Activated CD4-positive, alpha-beta T cell treated with anti-CD3 and anti-CD28 coated beads, Interleukin-2, amount 10 ng/mL, durations not matched to agents 7 days and 5 days (primary cell): ENCODE results near the gene GALNT10. TPM values are rescaled to one million over a fixed set of nuclear protein-coding genes. Genes with fewer than 3 reads are reported as not detected.
"Not testable (repeated sequence)": the region's sequence is repeated elsewhere in the genome, so short reads cannot be mapped to it uniquely, and the experiment has no call there.

Source experiments
- CTCF ChIA-PET: fragments of 350-600 bp; sonication (Branson Sonifier 250); formaldehyde crosslinking; loops from one replicate; lab custom pipeline; 2021; ENCODE audit warnings: antibody characterized with exemption; lab: Charles Lee
- POLR2A ChIA-PET: fragments of 350-600 bp; sonication (Branson Sonifier 250); formaldehyde crosslinking; loops from one replicate; lab custom pipeline; 2021; ENCODE audit warnings: antibody characterized with exemption; lab: Charles Lee
- DNase-seq: peaks from one replicate; pipeline ENCODE4 v3.0.0-alpha.2; 2020
- H3K27ac Mint-ChIP-seq: one replicate; pipeline ENCODE4 v1.8.0; 2021; ENCODE audit warnings: mild to moderate bottlenecking, moderate library complexity, mixed read lengths
- H3K27me3 Mint-ChIP-seq: one replicate; pipeline ENCODE4 v1.8.0; 2021; ENCODE audit warnings: mixed read lengths
- H3K36me3 Mint-ChIP-seq: one replicate; pipeline ENCODE4 v1.8.0; 2021; ENCODE audit warnings: low read depth, mixed read lengths
- H3K4me1 Mint-ChIP-seq: one replicate; pipeline ENCODE4 v1.8.0; 2021; ENCODE audit warnings: mixed read lengths
- H3K4me3 Mint-ChIP-seq: one replicate; pipeline ENCODE4 v1.8.0; 2021; ENCODE audit warnings: mild to moderate bottlenecking, moderate library complexity, mixed read lengths
- H3K9me3 Mint-ChIP-seq: one replicate; pipeline ENCODE4 v1.8.0; 2021; ENCODE audit warnings: mixed read lengths
- total RNA-seq, 2 experiments: library from RNA; stranded (reverse); gene quantifications; one replicate each; pipeline ENCODE4 v1.2.3, GENCODE V29; 2021

Gene GALNT10
- total RNA-seq, 2 experiments from 2014 or later, result 44.2 to 47.2 TPM

GRCh38 chr5:154345255-154345952 lies 154.9 kb downstream of the GALNT10 start:
- no peak for DNase-seq
- ChIA-PET CTCF (interaction anchor here (1.3 kb wide), 1 partner anchor 11 kb away, joined by 3 read pairs; no protein-coding TSS in a partner anchor), POLR2A (interaction anchor here (0.6 kb wide), 1 partner anchor 18 kb away, joined by 4 read pairs; no protein-coding TSS in a partner anchor)
- Mint-ChIP-seq H3K4me3 (no peak overlapping the region), H3K4me1 (no peaks in the 10 kb centered on the region), H3K9me3 (no peaks in the 10 kb centered on the region), H3K36me3 (peaks cover 4% of the 10 kb centered on the region), H3K27ac (no peak overlapping the region), H3K27me3 (no peaks in the 10 kb centered on the region)

- ChIA-PET CTCF (interaction anchor here (0.6 kb wide), 1 partner anchor 22 kb away, joined by 3 read pairs; no protein-coding TSS in a partner anchor), POLR2A (no interaction called here)
- no peaks in the 10 kb centered on the region for H3K9me3 Mint-ChIP-seq
- no peaks in the 10 kb centered on the region for H3K27me3 Mint-ChIP-seq
- H3K27ac Mint-ChIP-seq, result no peak overlapping the region
- no peak overlapping the region for H3K4me3 Mint-ChIP-seq
- peaks cover under 1% of the 10 kb centered on the region for H3K4me1 Mint-ChIP-seq
- H3K36me3 Mint-ChIP-seq, result peaks cover 4% of the 10 kb centered on the region
- DNase-seq, result no peak
Measured at GRCh38 chr5:154346427-154346826, 155.9 kb downstream of the GALNT10 start.

- Mint-ChIP-seq H3K27me3 (no peaks in the 10 kb centered on the region), H3K36me3 (peaks cover 2% of the 10 kb centered on the region), H3K4me1 (peaks cover 6% of the 10 kb centered on the region), H3K27ac (no peak overlapping the region), H3K4me3 (no peak overlapping the region), H3K9me3 (no peaks in the 10 kb centered on the region)
- POLR2A ChIA-PET, result no interaction called here
- DNase-seq, result no peak
- CTCF ChIA-PET, result interaction anchor here (1.4 kb wide), 1 partner anchor 16 kb away, joined by 3 read pairs; no protein-coding TSS in a partner anchor
Measured at GRCh38 chr5:154349626-154350264, 159.2 kb downstream of the GALNT10 start.

- H3K27me3 Mint-ChIP-seq, result no peaks in the 10 kb centered on the region
- CTCF ChIA-PET, result interaction anchor here (1.3 kb wide), 1 partner anchor 8 kb away, joined by 4 read pairs; no protein-coding TSS in a partner anchor
- H3K27ac Mint-ChIP-seq, result no peak overlapping the region
- H3K9me3 Mint-ChIP-seq, result no peaks in the 10 kb centered on the region
- POLR2A ChIA-PET, result no interaction called here
- no peak for DNase-seq
- H3K4me1 Mint-ChIP-seq, result peaks cover 15% of the 10 kb centered on the region
- H3K36me3 Mint-ChIP-seq, result no peaks in the 10 kb centered on the region
- H3K4me3 Mint-ChIP-seq, result no peak overlapping the region
Measured at GRCh38 chr5:154351141-154351540, 160.6 kb downstream of the GALNT10 start.

- H3K27me3 Mint-ChIP-seq, result no peaks in the 10 kb centered on the region
- H3K4me3 Mint-ChIP-seq, result no peak overlapping the region
- CTCF ChIA-PET, result interaction anchor here (1.3 kb wide), 1 partner anchor 8 kb away, joined by 4 read pairs; no protein-coding TSS in a partner anchor
- no peaks in the 10 kb centered on the region for H3K9me3 Mint-ChIP-seq
- no peak for DNase-seq
- H3K36me3 Mint-ChIP-seq, result no peaks in the 10 kb centered on the region
- peaks cover 18% of the 10 kb centered on the region for H3K4me1 Mint-ChIP-seq
- POLR2A ChIA-PET, result no interaction called here
- H3K27ac Mint-ChIP-seq, result no peak overlapping the region
Measured at GRCh38 chr5:154351566-154351965, 161.0 kb downstream of the GALNT10 start.

- CTCF ChIA-PET, result no interaction called here
- DNase-seq, result no peak
- POLR2A ChIA-PET, result no interaction called here
- H3K36me3 Mint-ChIP-seq, result no peaks in the 10 kb centered on the region
- peaks cover 18% of the 10 kb centered on the region for H3K4me1 Mint-ChIP-seq
- no peaks in the 10 kb centered on the region for H3K27me3 Mint-ChIP-seq
- no peak overlapping the region for H3K4me3 Mint-ChIP-seq
- H3K9me3 Mint-ChIP-seq, result no peaks in the 10 kb centered on the region
- no peak overlapping the region for H3K27ac Mint-ChIP-seq
Measured at GRCh38 chr5:154352960-154353548, 162.5 kb downstream of the GALNT10 start.

- ChIA-PET POLR2A (no interaction called here), CTCF (interaction anchor here (1.6 kb wide), 1 partner anchor 283 kb away, joined by 4 read pairs; no protein-coding TSS in a partner anchor)
- Mint-ChIP-seq H3K36me3 (no peaks in the 10 kb centered on the region), H3K4me1 (peaks cover 18% of the 10 kb centered on the region), H3K27me3 (no peaks in the 10 kb centered on the region), H3K9me3 (no peaks in the 10 kb centered on the region), H3K4me3 (no peak overlapping the region), H3K27ac (no peak overlapping the region)
- DNase-seq, result no peak
Measured at GRCh38 chr5:154355129-154355611, 164.6 kb downstream of the GALNT10 start.

GRCh38 chr5:154356020-154356655 lies 165.6 kb downstream of the GALNT10 start:
- Mint-ChIP-seq H3K27me3 (no peaks in the 10 kb centered on the region), H3K4me3 (no peak overlapping the region), H3K36me3 (no peaks in the 10 kb centered on the region), H3K4me1 (peaks cover 18% of the 10 kb centered on the region), H3K9me3 (no peaks in the 10 kb centered on the region), H3K27ac (no peak overlapping the region)
- DNase-seq, result no peak
- ChIA-PET POLR2A (no interaction called here), CTCF (no interaction called here)

- ChIA-PET POLR2A (no interaction called here), CTCF (no interaction called here)
- no peaks in the 10 kb centered on the region for H3K9me3 Mint-ChIP-seq
- H3K27me3 Mint-ChIP-seq, result no peaks in the 10 kb centered on the region
- H3K27ac Mint-ChIP-seq, result no peak overlapping the region
- peaks cover 14% of the 10 kb centered on the region for H3K4me1 Mint-ChIP-seq
- no peak for DNase-seq
- H3K36me3 Mint-ChIP-seq, result no peaks in the 10 kb centered on the region
- H3K4me3 Mint-ChIP-seq, result no peak overlapping the region
Measured at GRCh38 chr5:154356958-154357357, 166.4 kb downstream of the GALNT10 start.

GRCh38 chr5:154358516-154359220 lies 168.1 kb downstream of the GALNT10 start:
- CTCF ChIA-PET, result interaction anchor here (1.1 to 1.3 kb wide), 2 partner anchors 8 to 21 kb away, joined by 3 to 4 read pairs; no protein-coding TSS in a partner anchor
- no peak overlapping the region for H3K4me3 Mint-ChIP-seq
- no peaks in the 10 kb centered on the region for H3K36me3 Mint-ChIP-seq
- POLR2A ChIA-PET, result no interaction called here
- peaks cover 14% of the 10 kb centered on the region for H3K4me1 Mint-ChIP-seq
- H3K27me3 Mint-ChIP-seq, result no peaks in the 10 kb centered on the region
- no peak overlapping the region for H3K27ac Mint-ChIP-seq
- no peaks in the 10 kb centered on the region for H3K9me3 Mint-ChIP-seq
- no peak for DNase-seq

- H3K9me3 Mint-ChIP-seq, result no peaks in the 10 kb centered on the region
- POLR2A ChIA-PET, result no interaction called here
- H3K4me1 Mint-ChIP-seq, result peaks cover 14% of the 10 kb centered on the region
- no peaks in the 10 kb centered on the region for H3K36me3 Mint-ChIP-seq
- H3K27me3 Mint-ChIP-seq, result no peaks in the 10 kb centered on the region
- no peak overlapping the region for H3K27ac Mint-ChIP-seq
- DNase-seq, result no peak
- CTCF ChIA-PET, result interaction anchor here (1.1 to 1.3 kb wide), 2 partner anchors 8 to 21 kb away, joined by 3 to 4 read pairs; no protein-coding TSS in a partner anchor
- H3K4me3 Mint-ChIP-seq, result no peak overlapping the region
Measured at GRCh38 chr5:154359221-154359573, 168.7 kb downstream of the GALNT10 start.

- H3K36me3 Mint-ChIP-seq, result not testable (repeated sequence)
Measured at GRCh38 chr5:154360241-154360640, 169.7 kb downstream of the GALNT10 start.

More at GRCh38 chr5:154360241-154360640, 169.7 kb downstream of the GALNT10 start:
- H3K9me3 Mint-ChIP-seq, H3K4me1 Mint-ChIP-seq, DNase-seq, H3K27ac Mint-ChIP-seq, H3K4me3 Mint-ChIP-seq, H3K27me3 Mint-ChIP-seq, POLR2A ChIA-PET: not testable (repeated sequence)
- CTCF ChIA-PET, result interaction anchor here (1.1 kb wide), 1 partner anchor 9 kb away, joined by 4 read pairs; no protein-coding TSS in a partner anchor
